H1 (cell line): ENCODE data around the gene CSNK1D. TPM values are rescaled to one million over a fixed set of nuclear protein-coding genes. Genes with fewer than 3 reads are reported as not detected.
A peak's percentile ranks its signal among the peaks of the same experiment; 100 is the strongest.

Experiments used
- CTCF ChIA-PET: fragments of 300-600 bp; sonication (Branson Sonifier 250); formaldehyde crosslinking; loops from one replicate; lab custom pipeline; 2021; ENCODE audit not compliant: partially characterized antibody; lab: Charles Lee
- POLR2A ChIA-PET: fragments of 300-600 bp; sonication (Branson Sonifier 250); formaldehyde crosslinking; loops from one replicate; lab custom pipeline; 2021; ENCODE audit warnings: inconsistent platforms; ENCODE audit not compliant: partially characterized antibody; lab: Charles Lee
- DNase-seq, 2 experiments: peaks; one replicate each; pipeline versions ENCODE4 v3.0.0 to v3.0.0-alpha.2; 2010 to 2022; ENCODE audit warnings: low spot score in 2 of 2, low read depth in 1 of 2, mixed read lengths in 1 of 2
- FAIRE-seq: peaks from 2 replicates; lab custom pipeline; 2011; peaks lifted over from hg19 to GRCh38; lab: Jason Lieb, UNC
- H2AFZ ChIP-seq: 2 replicates; pipeline ENCODE4 v1.8.1; 2012; ENCODE audit warnings: low read length, inconsistent platforms
- H2AK5ac ChIP-seq: 2 replicates; pipeline ENCODE4 v1.6.1; 2013; ENCODE audit warnings: low read depth, low read length
- H2BK120ac ChIP-seq: replicated peaks from 2 replicates; pipeline ENCODE3; 2013; ENCODE audit warnings: low read depth, low read length, inconsistent platforms
- H2BK12ac ChIP-seq: 2 replicates; pipeline ENCODE4 v1.6.1; 2013; ENCODE audit warnings: low read depth, low read length
- H2BK15ac ChIP-seq: 2 replicates; pipeline ENCODE4 v1.6.1; 2013; ENCODE audit warnings: low read length
- H2BK20ac ChIP-seq: 2 replicates; pipeline ENCODE4 v1.6.1; 2013; ENCODE audit warnings: low read length
- H2BK5ac ChIP-seq: 2 replicates; pipeline ENCODE4 v1.6.1; 2013; ENCODE audit warnings: low read depth, low read length
- H3K14ac ChIP-seq: 2 replicates; pipeline ENCODE4 v1.6.1; 2013; ENCODE audit warnings: inconsistent platforms; ENCODE audit not compliant: insufficient read length
- H3K18ac ChIP-seq: 2 replicates; pipeline ENCODE4 v1.6.1; 2013; ENCODE audit warnings: low read length; ENCODE audit errors: extremely low read depth
- H3K23ac ChIP-seq: 2 replicates; pipeline ENCODE4 v1.6.1; 2013; ENCODE audit warnings: inconsistent platforms; ENCODE audit not compliant: insufficient read length
- H3K23me2 ChIP-seq: 2 replicates; pipeline ENCODE4 v1.6.1; 2013; ENCODE audit warnings: low read depth, low read length
- H3K27ac ChIP-seq: 2 replicates; pipeline ENCODE4 v1.6.1; 2011; ENCODE audit warnings: low read depth, low read length, inconsistent platforms
- H3K27me3 ChIP-seq, 4 experiments: replicated peaks in 1 of 4; 1 replicate in 1 of 4; 2 replicates in 3 of 4; pipeline versions ENCODE4 v1.6.1 to v1.8.1; 2011 to 2013; ENCODE audit warnings: low read length in 3 of 4, mild to moderate bottlenecking in 3 of 4, inconsistent platforms in 2 of 4, mixed read lengths in 2 of 4, moderate library complexity in 1 of 4; ENCODE audit not compliant: control insufficient read depth in 3 of 4, insufficient read depth in 3 of 4; ENCODE audit errors: extremely low read depth in 1 of 4
- H3K36me3 ChIP-seq, 4 experiments: 2 replicates each; pipeline versions ENCODE4 v1.6.1 to v1.8.1; 2011 to 2013; ENCODE audit warnings: mild to moderate bottlenecking in 4 of 4, low read length in 3 of 4, moderate library complexity in 2 of 4, control low read depth in 1 of 4, inconsistent platforms in 1 of 4; ENCODE audit not compliant: insufficient read depth in 4 of 4, control insufficient read depth in 2 of 4
- H3K4ac ChIP-seq: replicated peaks from 2 replicates; pipeline ENCODE3; 2013; ENCODE audit warnings: low read length, low read depth, mixed read lengths, inconsistent platforms; ENCODE audit not compliant: insufficient read length
- H3K4me1 ChIP-seq, 4 experiments: replicated peaks in 1 of 4; 1 replicate in 1 of 4; 2 replicates in 3 of 4; pipeline versions ENCODE4 v1.6.1 to v1.8.1; 2011 to 2013; ENCODE audit warnings: low read length in 3 of 4, inconsistent platforms in 2 of 4, mixed read lengths in 1 of 4; ENCODE audit not compliant: insufficient read depth in 4 of 4, control insufficient read depth in 3 of 4
- H3K4me2 ChIP-seq, 2 experiments: 2 replicates each; pipeline versions ENCODE4 v1.6.1 to v1.8.1; 2011 to 2013; ENCODE audit warnings: low read depth in 2 of 2, low read length in 2 of 2, control low read depth in 1 of 2, inconsistent platforms in 1 of 2, mild to moderate bottlenecking in 1 of 2; ENCODE audit not compliant: insufficient read depth in 1 of 2
- H3K4me3 ChIP-seq, 4 experiments: fragments of 200-600, 300-600 bp in 1 of 4; sonication (generic), shearing (Covaris generic), sonication (Bioruptor Twin) in 1 of 4; 2 replicates each; pipeline versions ENCODE4 v1.5.1 to v1.8.1; 2011 to 2016; ENCODE audit warnings: low read length in 4 of 4, low read depth in 3 of 4, control low read depth in 2 of 4, inconsistent platforms in 2 of 4, mild to moderate bottlenecking in 2 of 4, mixed read lengths in 1 of 4, moderate library complexity in 1 of 4; ENCODE audit not compliant: insufficient read depth in 2 of 4; ENCODE audit errors: extremely low read depth in 1 of 4
- H3K56ac ChIP-seq: replicated peaks from 2 replicates; pipeline ENCODE3; 2013; ENCODE audit warnings: low read depth, mild to moderate bottlenecking, mixed read lengths, low read length, inconsistent platforms; ENCODE audit not compliant: insufficient read length
- H3K79me1 ChIP-seq: 2 replicates; pipeline ENCODE4 v1.6.1; 2013; ENCODE audit warnings: low read depth, low read length, control low read depth
- H3K79me2 ChIP-seq, 2 experiments: 2 replicates each; pipeline versions ENCODE4 v1.6.1 to v1.8.1; 2012 to 2013; ENCODE audit warnings: low read length in 2 of 2, mild to moderate bottlenecking in 2 of 2, inconsistent platforms in 1 of 2; ENCODE audit not compliant: insufficient read depth in 2 of 2, control insufficient read depth in 1 of 2
- H3K9ac ChIP-seq, 4 experiments: replicated peaks in 1 of 4; 1 replicate in 1 of 4; 2 replicates in 3 of 4; pipeline versions ENCODE4 v1.6.1 to v1.8.1; 2011 to 2013; ENCODE audit warnings: low read depth in 3 of 4, low read length in 3 of 4, control low read depth in 2 of 4, mild to moderate bottlenecking in 2 of 4, moderate library complexity in 2 of 4, inconsistent platforms in 1 of 4; ENCODE audit errors: extremely low read depth in 1 of 4
- H3K9me3 ChIP-seq, 2 experiments: 2 replicates each; pipeline versions ENCODE4 v1.6.1 to v1.8.1; 2012 to 2013; ENCODE audit warnings: mild to moderate bottlenecking in 2 of 2, moderate library complexity in 2 of 2, control low read depth in 1 of 2, inconsistent platforms in 1 of 2, low read depth in 1 of 2, low read length in 1 of 2, mixed read lengths in 1 of 2; ENCODE audit not compliant: insufficient read depth in 2 of 2
- H4K20me1 ChIP-seq, 2 experiments: replicated peaks in 1 of 2; 2 replicates each; pipeline versions ENCODE3 to v1.8.1; 2011 to 2013; ENCODE audit warnings: inconsistent platforms in 2 of 2, low read length in 2 of 2, mild to moderate bottlenecking in 1 of 2; ENCODE audit not compliant: insufficient read depth in 2 of 2, control insufficient read depth in 1 of 2
- H4K5ac ChIP-seq: 2 replicates; pipeline ENCODE4 v1.6.1; 2013; ENCODE audit warnings: low read length, low read depth, mixed read lengths, inconsistent platforms; ENCODE audit not compliant: insufficient read length
- H4K8ac ChIP-seq: 2 replicates; pipeline ENCODE4 v1.8.0; 2013; ENCODE audit warnings: mild to moderate bottlenecking, moderate library complexity, low read length, inconsistent platforms; ENCODE audit not compliant: insufficient read depth; ENCODE audit errors: extremely low read depth
- H4K91ac ChIP-seq: replicated peaks from 2 replicates; pipeline ENCODE3; 2013; ENCODE audit warnings: low read length, mixed read lengths, inconsistent platforms; ENCODE audit not compliant: insufficient read length
- JUND ChIP-seq: IDR thresholded peaks from 2 replicates; pipeline ENCODE4 v1.6.1; 2011; ENCODE audit warnings: mild to moderate bottlenecking, improper control_type of control experiment, low read length
- WGBS, 2 experiments: shearing (Covaris generic) in 1 of 2; methylation state at CpG; one replicate each; pipeline versions ENCODE4 v1.1.6 to v1.1.7; 2013 to 2015; ENCODE audit warnings: low lambda C conversion rate in 2 of 2, mixed read lengths in 2 of 2, inconsistent platforms in 1 of 2, low coverage in 1 of 2, missing lambda C conversion rate in 1 of 2; ENCODE audit not compliant: insufficient replicate concordance in 2 of 2, insufficient coverage in 1 of 2, insufficient read length in 1 of 2; ENCODE audit errors: extremely low coverage in 1 of 2, missing lambda C conversion rate in 1 of 2; 5-methylcytosine and 5-hydroxymethylcytosine counted together
- polyA plus RNA-seq, 7 experiments: library from polyadenylated mRNA; depleted of rRNA in 3 of 7; stranded (reverse) in 5 of 7; unstranded in 2 of 7; fragments of >200 nt in 5 of 7; fragments of 200-250 nt in 2 of 7; gene quantifications; 1 replicate in 5 of 7; 2 replicates in 1 of 7; 4 replicates in 1 of 7; pipeline versions ENCODE4 v1.2.1 to v1.2.3, GENCODE V29; 2011 to 2013; ENCODE audit warnings: missing spikeins in 2 of 7, mixed read lengths in 2 of 7
- total RNA-seq: library from RNA; stranded (reverse); fragmentation: NEBNext Ultra II Directional; extraction: Animal tissue kit (Norgen Biotek cat#: 25700); gene quantifications from 2 replicates; pipeline ENCODE4 v1.2.1, GENCODE V29; 2021

The CSNK1D gene
- total and polyA plus RNA-seq, 2 of the 8 experiments (the other 6 are each of a cell fraction or from before 2014, with no cell fraction given), result 73.5 to 103 TPM

DNA sequence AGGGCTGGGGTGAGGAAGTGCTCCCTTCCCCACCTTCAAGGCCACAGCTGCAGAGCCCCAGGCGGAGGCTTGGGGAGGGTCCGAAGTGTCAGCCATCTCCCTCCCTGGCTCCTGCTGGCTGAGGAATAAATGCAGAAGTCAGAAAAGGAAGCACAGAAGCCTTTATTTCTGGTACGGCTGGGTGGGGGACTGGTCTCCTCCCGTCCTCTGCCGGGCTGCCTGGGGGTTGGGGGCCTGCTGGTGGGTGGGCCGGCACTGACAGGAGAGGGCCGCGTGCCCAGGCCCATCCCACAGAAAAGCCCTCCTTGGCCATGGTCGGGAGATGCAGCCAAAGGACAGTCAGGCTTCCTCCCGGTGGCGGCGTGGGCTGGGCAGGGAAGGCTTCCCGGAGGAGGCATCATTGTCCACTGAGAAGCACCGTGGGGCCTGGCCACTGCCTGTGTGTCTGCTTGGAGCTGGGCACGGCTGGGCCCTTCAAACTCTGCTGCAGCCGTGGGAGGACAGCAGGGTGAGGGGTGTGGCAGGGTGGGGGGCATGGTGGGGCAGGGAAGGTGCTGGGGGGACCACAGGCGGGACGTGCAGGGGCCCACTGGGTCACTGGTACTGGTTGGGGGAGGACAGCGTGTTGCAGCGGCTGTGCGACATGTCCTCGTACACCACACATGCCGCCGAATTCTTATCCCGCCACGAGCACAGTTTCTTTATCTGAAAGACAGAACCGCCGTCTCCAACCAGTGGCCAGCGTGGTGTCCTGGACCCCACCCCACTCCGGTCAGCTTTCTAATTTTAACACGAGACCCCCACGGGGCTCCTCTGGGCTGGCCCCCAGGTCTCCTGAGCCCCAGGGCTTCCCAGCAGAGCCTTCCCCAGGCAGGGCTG is 41.5 kb upstream of the CSNK1D start:
- no peak overlapping the region for H2AFZ ChIP-seq
- H3K4ac ChIP-seq, result no peak overlapping the region
- no peaks in the 10 kb centered on the region; a peak in 3 of 7 replicates for H3K27me3 ChIP-seq
- H4K5ac ChIP-seq, result no peak overlapping the region
- no peak overlapping the region for H2AK5ac ChIP-seq
- peaks cover 0 to 5% (median 4%) of the 10 kb centered on the region in 4 experiments; a peak in 5 of 7 replicates for H3K4me1 ChIP-seq
- WGBS, 2 experiments, result 80% methylated on average over 26 of the region's 32 CpGs; no CpG with 5 or more reads in 1 of the 2 experiments
- H3K36me3 ChIP-seq, result no peaks in the 10 kb centered on the region
- no peak overlapping the region for H2BK20ac ChIP-seq
- FAIRE-seq, result no peak
- H3K23ac ChIP-seq, result peak overlapping the region; percentile 21
- H3K56ac ChIP-seq, result no peak overlapping the region
- H3K9me3 ChIP-seq, result peaks cover 0 to 14% of the 10 kb centered on the region in 2 experiments; a peak in 1 of 4 replicates
- no peak for DNase-seq
- H3K27ac ChIP-seq, result no peak overlapping the region
- no peak overlapping the region for H3K14ac ChIP-seq
- TF ChIP-seq JUND, result no peak
- H2BK5ac ChIP-seq, result no peak overlapping the region
- POLR2A ChIA-PET, result no interaction called here
- H2BK120ac ChIP-seq, result no peak overlapping the region
- peak overlapping the region; percentile 85; the same call in 1 of the 2 replicates for H4K8ac ChIP-seq
- no peak overlapping the region for H2BK15ac ChIP-seq
- H3K4me3 ChIP-seq, result peak overlapping the region in 1 of 4 experiments; percentile 48; a peak in 1 of 8 replicates
- H3K18ac ChIP-seq, result no peak overlapping the region
- CTCF ChIA-PET, result interaction anchor here (3.1 to 4.8 kb wide), 2 partner anchors 13 kb away, joined by 19 to 28 read pairs; no protein-coding TSS in a partner anchor
- peaks cover 0 to 12% of the 10 kb centered on the region in 2 experiments for H4K20me1 ChIP-seq
- H4K91ac ChIP-seq, result peak overlapping the region; percentile 54
- H3K79me1 ChIP-seq, result no peaks in the 10 kb centered on the region
- H3K4me2 ChIP-seq, result peak overlapping the region in 1 of 2 experiments; percentile 44; a peak in 2 of 4 replicates
- H3K23me2 ChIP-seq, result peaks cover 5% of the 10 kb centered on the region; the same call in 1 of the 2 replicates
- no peak overlapping the region for H3K9ac ChIP-seq
- H2BK12ac ChIP-seq, result no peak overlapping the region
- no peaks in the 10 kb centered on the region for H3K79me2 ChIP-seq
